CD4-positive, alpha-beta T cell (primary cell): ENCODE results near the gene TC2N. TPM values are rescaled to one million over a fixed set of nuclear protein-coding genes. Genes with fewer than 3 reads are reported as not detected.

Experiments
- ATAC-seq: fragments of 200-7000 bp; cut with Tn5 transposase; one replicate; pipeline ENCODE4 v1.10.0; 2022; ENCODE audit warnings: mild to moderate bottlenecking; ENCODE audit not compliant: poor library complexity
- CTCF ChIA-PET: fragments of 350-600 bp; sonication (Branson Sonifier 250); formaldehyde crosslinking; loops from one replicate; lab custom pipeline; 2021; ENCODE audit warnings: antibody characterized with exemption, inconsistent platforms; lab: Charles Lee
- POLR2A ChIA-PET: fragments of 350-600 bp; sonication (Branson Sonifier 250); formaldehyde crosslinking; loops from one replicate; lab custom pipeline; 2021; ENCODE audit warnings: antibody characterized with exemption, inconsistent platforms; lab: Charles Lee
- DNase-seq, 14 experiments: peaks; one replicate each; pipeline ENCODE4 v3.0.0-alpha.2; 2013 to 2020; ENCODE audit warnings: mixed read lengths in 2 of 14
- H3K27ac ChIP-seq, 2 donors: one replicate each; pipeline versions ENCODE4 v1.5.1 to v1.7.0; 2013; ENCODE audit warnings: low read length in 2 of 2, low read depth in 1 of 2, mild to moderate bottlenecking in 1 of 2
- H3K27me3 ChIP-seq, 2 experiments: 1 replicate in 1 of 2; 2 replicates in 1 of 2; pipeline versions ENCODE4 v1.6.1 to v1.7.0; 2013; ENCODE audit warnings: low read length in 2 of 2, control low read depth in 1 of 2, mild to moderate bottlenecking in 1 of 2, moderate library complexity in 1 of 2; ENCODE audit not compliant: insufficient read depth in 2 of 2, control insufficient read depth in 1 of 2
- H3K36me3 ChIP-seq: one replicate; pipeline ENCODE4 v1.6.1; 2013; ENCODE audit warnings: low read length, control low read depth; ENCODE audit not compliant: insufficient read depth
- H3K4me1 ChIP-seq: one replicate; pipeline ENCODE4 v1.6.1; 2013; ENCODE audit warnings: low read length, control low read depth; ENCODE audit not compliant: insufficient read depth
- H3K4me3 ChIP-seq: one replicate; pipeline ENCODE4 v1.5.1; 2013; ENCODE audit warnings: mild to moderate bottlenecking, low read length, moderate library complexity
- H3K9me3 ChIP-seq, 2 experiments: 1 replicate in 1 of 2; 2 replicates in 1 of 2; pipeline versions ENCODE4 v1.6.1 to v1.7.0; 2013; ENCODE audit warnings: low read length in 2 of 2, mild to moderate bottlenecking in 2 of 2, control low read depth in 1 of 2, moderate library complexity in 1 of 2; ENCODE audit not compliant: control insufficient read depth in 1 of 2, insufficient read depth in 1 of 2
- H3K27ac Mint-ChIP-seq: one replicate; pipeline ENCODE4 v1.8.0; 2020; ENCODE audit warnings: mixed read lengths
- H3K27me3 Mint-ChIP-seq: one replicate; pipeline ENCODE4 v1.8.0; 2021; ENCODE audit warnings: mixed read lengths
- H3K36me3 Mint-ChIP-seq: one replicate; pipeline ENCODE4 v1.8.0; 2021; ENCODE audit warnings: low read depth, mixed read lengths
- H3K4me1 Mint-ChIP-seq: one replicate; pipeline ENCODE4 v1.8.0; 2021; ENCODE audit warnings: low read depth, mixed read lengths
- H3K4me3 Mint-ChIP-seq: one replicate; pipeline ENCODE4 v1.8.0; 2020; ENCODE audit warnings: mild to moderate bottlenecking, mixed read lengths
- H3K9me3 Mint-ChIP-seq: one replicate; pipeline ENCODE4 v1.8.0; 2020; ENCODE audit warnings: mixed read lengths
- CTCF ChIP-seq: fragments of 200-600 bp; IDR thresholded peaks from one replicate; pipeline ENCODE4 v1.8.0; 2022; ENCODE audit warnings: antibody characterized with exemption, mild to moderate bottlenecking
- intact Hi-C, 2 experiments: fragments of 100-400 bp; cut with DNase I in 1 of 2; cut with micrococcal nuclease in 1 of 2; formaldehyde crosslinking; loops; one replicate each; pipeline versions ENCODE4 v1.15.1 to v1.9.0; 2023 to 2025; cut with DNase I, micrococcal nuclease
- total RNA-seq, 174 experiments: library from RNA in 2 of 174; stranded (reverse) in 2 of 174; gene quantifications; one replicate each; pipeline ENCODE4 v1.2.3 and lab custom pipeline; 2021 to 2026

Gene TC2N
- total RNA-seq, 2 experiments from 2014 or later = 129 to 138 TPM

- no peaks in the 10 kb centered on the region for H3K36me3 ChIP-seq
- Mint-ChIP-seq H3K4me1 (peaks cover 38% of the 10 kb centered on the region), H3K9me3 (no peaks in the 10 kb centered on the region), H3K27ac (no peak overlapping the region), H3K27me3 (no peaks in the 10 kb centered on the region), H3K4me3 (no peak overlapping the region), H3K36me3 (no peaks in the 10 kb centered on the region)
- H3K9me3 ChIP-seq = no peaks in the 10 kb centered on the region
- ChIA-PET CTCF (interaction anchor here (1.3 kb wide), 1 partner anchor 17 kb away, joined by 3 read pairs; no protein-coding TSS in a partner anchor), POLR2A (interaction anchor here (1.0 to 2.9 kb wide), 4 partner anchors 15 to 30 kb away, joined by 4 to 13 read pairs (median 4); partner anchors contain the start of gene TC2N)
- H3K4me3 ChIP-seq = no peak overlapping the region
- intact Hi-C loops = no loop called here
- TF ChIP-seq CTCF = no peak
- ATAC-seq (no peak), DNase-seq (no peak)
- no peak overlapping the region for H3K27ac ChIP-seq
- H3K4me1 ChIP-seq = peaks cover 30% of the 10 kb centered on the region
- no peaks in the 10 kb centered on the region for H3K27me3 ChIP-seq
Measured at GRCh38 chr14:91896419-91896818, 29.1 kb upstream of the TC2N start.

DNA sequence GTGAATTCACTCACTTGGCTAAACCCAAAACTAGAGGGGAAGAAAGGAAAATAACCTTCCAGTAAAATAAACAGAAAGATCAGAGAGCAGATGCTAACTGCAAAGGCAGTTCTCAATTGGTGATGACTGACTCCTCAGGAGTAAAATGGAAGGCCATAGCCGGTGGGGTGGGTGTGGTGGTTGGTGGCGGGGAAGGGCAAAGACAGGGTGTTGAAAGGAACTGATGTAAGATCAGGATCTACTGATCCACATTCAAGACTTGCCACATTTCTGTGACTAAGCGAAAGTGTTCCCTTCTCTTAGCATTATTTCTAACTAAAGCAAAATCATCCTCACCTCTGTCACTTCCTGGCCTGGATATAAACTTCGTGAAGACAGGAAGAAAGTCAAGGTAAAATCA lies 26.3 kb upstream of the TC2N start:
- Histone ChIP-seq H3K4me3 (no peak overlapping the region), H3K4me1 (peaks cover 52% of the 10 kb centered on the region), H3K27me3 (no peaks in the 10 kb centered on the region), H3K36me3 (no peaks in the 10 kb centered on the region), H3K9me3 (no peaks in the 10 kb centered on the region), H3K27ac (no peak overlapping the region)
- ATAC-seq (peak; percentile 49), DNase-seq (peak in 2 of 14 experiments; percentile 13 to 42)
- POLR2A ChIA-PET = interaction anchor here (1.4 to 5.3 kb wide), 3 partner anchors 21 to 31 kb away, joined by 3 to 45 read pairs (median 28); partner anchors contain the start of gene TC2N
- Mint-ChIP-seq H3K27ac (peak overlapping the region; percentile 48), H3K9me3 (no peaks in the 10 kb centered on the region), H3K27me3 (no peaks in the 10 kb centered on the region), H3K36me3 (no peaks in the 10 kb centered on the region), H3K4me3 (no peak overlapping the region), H3K4me1 (peaks cover 62% of the 10 kb centered on the region)
- CTCF ChIA-PET = interaction anchor here (0.6 to 1.3 kb wide), 3 partner anchors 36 to 98 kb away, joined by 3 to 4 read pairs (median 3); no protein-coding TSS in a partner anchor
- intact Hi-C loops = no loop called here
- no peak for TF ChIP-seq CTCF

DNA sequence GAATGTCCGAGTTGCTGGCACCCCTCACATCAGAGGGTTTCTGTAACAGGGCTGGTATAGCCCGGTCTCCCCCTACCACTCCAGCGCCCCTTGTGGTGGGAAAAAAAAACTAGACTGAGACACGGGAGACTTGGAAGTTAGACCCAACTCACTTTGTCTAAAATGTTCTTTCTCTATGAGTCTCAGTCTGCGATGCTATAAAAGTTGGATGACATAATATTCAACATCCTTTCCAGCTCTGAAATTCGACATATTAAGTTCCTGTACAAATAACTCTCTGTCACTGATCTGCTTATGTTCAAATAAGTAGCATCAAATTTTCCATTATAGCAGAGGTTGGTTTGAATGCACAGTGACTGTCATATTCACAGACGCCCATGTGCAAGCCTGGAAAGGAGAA lies 25.7 kb upstream of the TC2N start:
- Mint-ChIP-seq H3K4me3 (no peak overlapping the region), H3K4me1 (peaks cover 65% of the 10 kb centered on the region), H3K9me3 (no peaks in the 10 kb centered on the region), H3K36me3 (no peaks in the 10 kb centered on the region), H3K27ac (peak overlapping the region; percentile 48), H3K27me3 (no peaks in the 10 kb centered on the region)
- Histone ChIP-seq H3K27ac (no peak overlapping the region), H3K4me3 (no peak overlapping the region), H3K36me3 (no peaks in the 10 kb centered on the region), H3K4me1 (peaks cover 53% of the 10 kb centered on the region), H3K9me3 (no peaks in the 10 kb centered on the region), H3K27me3 (no peaks in the 10 kb centered on the region)
- CTCF ChIA-PET = interaction anchor here (0.6 to 1.3 kb wide), 3 partner anchors 35 to 97 kb away, joined by 3 to 4 read pairs (median 3); no protein-coding TSS in a partner anchor
- POLR2A ChIA-PET = interaction anchor here (0.6 to 5.3 kb wide), 4 partner anchors 18 to 30 kb away, joined by 3 to 45 read pairs (median 16); partner anchors contain the start of gene TC2N
- TF ChIP-seq CTCF = no peak
- ATAC-seq = peak; percentile 51
- intact Hi-C loops = no loop called here
- DNase-seq = peak in 7 of 14 experiments; percentile 18 to 67 (median 35)
